CD14-positive monocyte (primary cell): ENCODE data around the gene DNAH9. TPM values are rescaled to one million over a fixed set of nuclear protein-coding genes. Genes with fewer than 3 reads are reported as not detected.
A peak's percentile ranks its signal among the peaks of the same experiment; 100 is the strongest.

ENCODE experiments used
- DNase-seq, 3 donors: peaks; one replicate each; pipeline ENCODE4 v3.0.0-alpha.2; 2011 to 2022
- H2AFZ ChIP-seq: 2 replicates; pipeline ENCODE4 v1.6.0; 2012; ENCODE audit warnings: mild to moderate bottlenecking, low read depth, low read length, inconsistent platforms; ENCODE audit not compliant: insufficient read depth, poor library complexity, severe bottlenecking
- H3K27ac ChIP-seq, 2 donors: 1 replicate in 1 of 2; 2 replicates in 1 of 2; pipeline ENCODE4 v1.5.1; 2012 to 2013; ENCODE audit warnings: low read length in 2 of 2, control low read depth in 1 of 2, inconsistent platforms in 1 of 2, low read depth in 1 of 2, mild to moderate bottlenecking in 1 of 2
- H3K27me3 ChIP-seq, 2 donors: one replicate each; pipeline versions ENCODE4 v1.6.0 to v1.6.1; 2011 to 2013; ENCODE audit warnings: low read length in 2 of 2; ENCODE audit not compliant: control insufficient read depth in 2 of 2, insufficient read depth in 2 of 2
- H3K36me3 ChIP-seq, 2 donors: replicated peaks in 1 of 2; 1 replicate in 1 of 2; 2 replicates in 1 of 2; pipeline versions ENCODE4 v1.5.1 to v1.6.1; 2012 to 2013; ENCODE audit warnings: low read length in 2 of 2, control low read depth in 1 of 2, inconsistent platforms in 1 of 2, mild to moderate bottlenecking in 1 of 2; ENCODE audit not compliant: insufficient read depth in 2 of 2, control insufficient read depth in 1 of 2
- H3K4me1 ChIP-seq, 2 donors: 1 replicate in 1 of 2; 2 replicates in 1 of 2; pipeline versions ENCODE4 v1.5.1 to v1.6.1; 2012 to 2013; ENCODE audit warnings: low read length in 2 of 2, control low read depth in 1 of 2, inconsistent platforms in 1 of 2, mild to moderate bottlenecking in 1 of 2, moderate library complexity in 1 of 2; ENCODE audit not compliant: insufficient read depth in 2 of 2, control insufficient read depth in 1 of 2
- H3K4me2 ChIP-seq: replicated peaks from 2 replicates; pipeline ENCODE3; 2012; ENCODE audit warnings: low read length, moderate library complexity, mild to moderate bottlenecking; ENCODE audit not compliant: poor library complexity, severe bottlenecking; ENCODE audit errors: extremely low read depth
- H3K4me3 ChIP-seq, 3 experiments: fragments of 200-600 bp in 1 of 3; sonication (generic) in 1 of 3; replicated peaks in 1 of 3; 1 replicate in 2 of 3; 2 replicates in 1 of 3; pipeline ENCODE4 v1.5.1; 2011 to 2013; ENCODE audit warnings: low read length in 3 of 3, mild to moderate bottlenecking in 3 of 3, control low read depth in 2 of 3, low read depth in 2 of 3, inconsistent platforms in 1 of 3, moderate library complexity in 1 of 3
- H3K79me2 ChIP-seq: 2 replicates; pipeline ENCODE4 v1.6.0; 2012; ENCODE audit warnings: mild to moderate bottlenecking, control low read depth, inconsistent platforms, low read length, moderate library complexity; ENCODE audit not compliant: insufficient read depth
- H3K9ac ChIP-seq: 2 replicates; pipeline ENCODE4 v1.6.0; 2017; ENCODE audit warnings: low read length, mild to moderate bottlenecking; ENCODE audit not compliant: insufficient read depth, poor library complexity, severe bottlenecking
- H3K9me3 ChIP-seq, 2 donors: replicated peaks in 1 of 2; 1 replicate in 1 of 2; 2 replicates in 1 of 2; pipeline versions ENCODE4 v1.5.1 to v1.6.1; 2012 to 2013; ENCODE audit warnings: low read length in 2 of 2, control low read depth in 1 of 2; ENCODE audit not compliant: control insufficient read depth in 1 of 2, insufficient read depth in 1 of 2
- H4K20me1 ChIP-seq: 2 replicates; pipeline ENCODE4 v1.6.0; 2012; ENCODE audit warnings: mild to moderate bottlenecking, low read length, control low read depth, moderate library complexity; ENCODE audit not compliant: insufficient read depth
- H3K27ac Mint-ChIP-seq, 7 donors: one replicate each; pipeline ENCODE4 v1.8.0; 2020; ENCODE audit warnings: mild to moderate bottlenecking in 7 of 7, mixed read lengths in 7 of 7, moderate library complexity in 6 of 7, inconsistent platforms in 2 of 7
- H3K27me3 Mint-ChIP-seq, 3 donors: one replicate each; pipeline ENCODE4 v1.8.0; 2021 to 2022; ENCODE audit warnings: low read depth in 3 of 3, mild to moderate bottlenecking in 3 of 3, mixed read lengths in 3 of 3, moderate library complexity in 3 of 3, inconsistent platforms in 1 of 3
- H3K36me3 Mint-ChIP-seq, 2 donors: one replicate each; pipeline ENCODE4 v1.8.0; 2020; ENCODE audit warnings: mixed read lengths in 2 of 2, inconsistent platforms in 1 of 2, mild to moderate bottlenecking in 1 of 2
- H3K4me1 Mint-ChIP-seq: one replicate; pipeline ENCODE4 v1.8.0; 2020; ENCODE audit warnings: mild to moderate bottlenecking, mixed read lengths
- H3K4me3 Mint-ChIP-seq, 2 donors: one replicate each; pipeline ENCODE4 v1.8.0; 2020; ENCODE audit warnings: mild to moderate bottlenecking in 2 of 2, mixed read lengths in 2 of 2, moderate library complexity in 1 of 2
- H3K9me3 Mint-ChIP-seq, 7 donors: one replicate each; pipeline ENCODE4 v1.8.0; 2020 to 2022; ENCODE audit warnings: mixed read lengths in 7 of 7, mild to moderate bottlenecking in 6 of 7, moderate library complexity in 6 of 7, inconsistent platforms in 2 of 7
- WGBS: methylation state at CpG from one replicate; pipeline ENCODE4 v1.1.5; 2013; ENCODE audit warnings: missing lambda C conversion rate; ENCODE audit not compliant: insufficient coverage; 5-methylcytosine and 5-hydroxymethylcytosine counted together
- intact Hi-C, 2 donors: fragments of 100-400 bp; cut with micrococcal nuclease; formaldehyde crosslinking; loops; one replicate each; pipeline versions ENCODE4 v1.15.0 to v1.15.1; 2023
- polyA plus RNA-seq, 3 donors: library from polyadenylated mRNA; depleted of rRNA in 1 of 3; unstranded in 2 of 3; stranded (reverse) in 1 of 3; fragments of 300-500 nt in 2 of 3; fragments of >200 nt in 1 of 3; fragmentation: Illumina TruSeq in 2 of 3; gene quantifications; 1 replicate in 2 of 3; 2 replicates in 1 of 3; pipeline ENCODE4 v1.2.3, GENCODE V29; 2012 to 2021
- TF ChIP-seq, protein P1 (sequence below): fragments of 200-600 bp; IDR thresholded peaks from one replicate; pipeline ENCODE4 v1.8.0; 2022; ENCODE audit warnings: antibody characterized with exemption, mild to moderate bottlenecking

The DNAH9 gene
- polyA plus RNA-seq, 3 donors: not detected

DNA sequence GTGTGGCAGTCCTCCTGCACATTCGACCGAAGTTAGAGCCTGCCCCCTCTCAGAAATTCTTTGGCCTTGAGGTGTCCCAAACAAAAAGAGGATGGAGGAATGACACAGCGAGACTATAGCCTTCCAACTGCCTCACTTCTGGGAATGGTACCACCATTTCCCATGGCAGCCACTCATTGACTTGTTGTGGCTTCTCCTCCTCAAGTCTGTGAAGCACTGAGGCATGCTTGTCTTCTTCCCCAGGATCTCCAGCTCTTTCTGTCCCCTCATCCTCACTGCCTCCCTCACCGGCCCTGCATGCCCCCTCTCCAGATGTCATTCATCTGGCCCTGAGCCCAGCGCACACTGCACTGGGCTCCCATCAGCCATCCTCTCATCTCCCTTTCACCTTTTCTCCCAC, 43.7 kb upstream of the DNAH9 start:
- Histone ChIP-seq H2AFZ (no peak overlapping the region), H3K4me3 (no peak overlapping the region), H4K20me1 (no peaks in the 10 kb centered on the region), H3K4me2 (no peak overlapping the region), H3K9me3 (peaks cover 39 to 50% of the 10 kb centered on the region in 2 donors), H3K9ac (no peak overlapping the region), H3K36me3 (no peaks in the 10 kb centered on the region), H3K27ac (no peak overlapping the region), H3K4me1 (no peaks in the 10 kb centered on the region), H3K27me3 (no peaks in the 10 kb centered on the region), H3K79me2 (no peaks in the 10 kb centered on the region)
- Mint-ChIP-seq H3K4me3 (no peak overlapping the region), H3K9me3 (peaks cover 18 to 45% (median 34%) of the 10 kb centered on the region in 7 donors), H3K36me3 (no peaks in the 10 kb centered on the region), H3K27ac (no peak overlapping the region), H3K4me1 (no peaks in the 10 kb centered on the region), H3K27me3 (peaks cover 0 to 1% (median 0%) of the 10 kb centered on the region in 3 donors)
- DNase-seq: no peak
- 90% methylated on average over 4 of the region's 5 CpGs for WGBS
- TF ChIP-seq, protein P1, sequence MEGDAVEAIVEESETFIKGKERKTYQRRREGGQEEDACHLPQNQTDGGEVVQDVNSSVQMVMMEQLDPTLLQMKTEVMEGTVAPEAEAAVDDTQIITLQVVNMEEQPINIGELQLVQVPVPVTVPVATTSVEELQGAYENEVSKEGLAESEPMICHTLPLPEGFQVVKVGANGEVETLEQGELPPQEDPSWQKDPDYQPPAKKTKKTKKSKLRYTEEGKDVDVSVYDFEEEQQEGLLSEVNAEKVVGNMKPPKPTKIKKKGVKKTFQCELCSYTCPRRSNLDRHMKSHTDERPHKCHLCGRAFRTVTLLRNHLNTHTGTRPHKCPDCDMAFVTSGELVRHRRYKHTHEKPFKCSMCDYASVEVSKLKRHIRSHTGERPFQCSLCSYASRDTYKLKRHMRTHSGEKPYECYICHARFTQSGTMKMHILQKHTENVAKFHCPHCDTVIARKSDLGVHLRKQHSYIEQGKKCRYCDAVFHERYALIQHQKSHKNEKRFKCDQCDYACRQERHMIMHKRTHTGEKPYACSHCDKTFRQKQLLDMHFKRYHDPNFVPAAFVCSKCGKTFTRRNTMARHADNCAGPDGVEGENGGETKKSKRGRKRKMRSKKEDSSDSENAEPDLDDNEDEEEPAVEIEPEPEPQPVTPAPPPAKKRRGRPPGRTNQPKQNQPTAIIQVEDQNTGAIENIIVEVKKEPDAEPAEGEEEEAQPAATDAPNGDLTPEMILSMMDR: no peak
- intact Hi-C loops: no loop called here

DNA sequence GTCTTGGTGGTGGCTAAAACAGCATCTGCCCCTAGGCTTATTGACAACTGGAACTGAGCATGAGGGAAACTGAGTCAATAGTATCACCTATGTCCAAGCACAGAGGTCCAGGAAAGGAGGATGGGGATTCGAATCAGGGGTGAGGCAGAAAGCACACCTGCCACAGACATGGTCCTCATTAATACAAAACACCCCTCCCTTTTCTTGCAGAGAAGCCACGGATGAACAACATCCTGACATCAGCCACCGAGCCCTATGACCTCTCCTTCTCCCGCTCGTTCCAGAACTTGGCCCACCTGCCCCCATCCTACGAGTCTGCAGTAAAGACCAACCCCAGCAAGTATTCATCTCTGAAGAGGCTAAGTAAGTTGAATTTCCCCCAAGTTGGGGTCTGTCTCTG, 42.7 kb upstream of the DNAH9 start:
- Mint-ChIP-seq H3K27ac (peak overlapping the region in 2 of 7 donors; percentile 30 to 63), H3K4me3 (no peak overlapping the region), H3K4me1 (no peaks in the 10 kb centered on the region), H3K36me3 (no peaks in the 10 kb centered on the region), H3K9me3 (peaks cover 20 to 42% (median 35%) of the 10 kb centered on the region in 7 donors), H3K27me3 (peaks cover 0 to 2% (median 0%) of the 10 kb centered on the region in 3 donors)
- no peaks in the 10 kb centered on the region for H3K4me1 ChIP-seq
- no peak overlapping the region for H3K27ac ChIP-seq
- no peak for DNase-seq
- H3K4me3 ChIP-seq: no peak overlapping the region
- no peaks in the 10 kb centered on the region for H4K20me1 ChIP-seq
- no peak overlapping the region for H2AFZ ChIP-seq
- H3K27me3 ChIP-seq: no peaks in the 10 kb centered on the region
- no peak overlapping the region for H3K9ac ChIP-seq
- H3K36me3 ChIP-seq: no peaks in the 10 kb centered on the region
- peaks cover 42 to 59% of the 10 kb centered on the region in 2 donors for H3K9me3 ChIP-seq
- TF ChIP-seq, protein P1: no peak
- H3K4me2 ChIP-seq: no peak overlapping the region
- WGBS: 80% methylated on average over 1 of the region's 6 CpGs
- no peaks in the 10 kb centered on the region for H3K79me2 ChIP-seq
- intact Hi-C loops: no loop called here
